Upper lobe of right lung (tissue), 1 donor: ENCODE results near the gene INPP4B. TPM values are rescaled to one million over a fixed set of nuclear protein-coding genes. Genes with fewer than 3 reads are reported as not detected.

ENCODE experiments used
- ATAC-seq: fragments of 200-7000 bp; cut with Tn5 transposase; one replicate; pipeline ENCODE4 v1.9.1; 2020; ENCODE audit warnings: mild to moderate bottlenecking, moderate library complexity
- DNase-seq: peaks from one replicate; pipeline ENCODE4 v3.0.0-alpha.2; 2020
- H3K27ac ChIP-seq: fragments of 200-600 bp; one replicate; pipeline ENCODE4 v1.8.0; 2022
- H3K27me3 ChIP-seq: fragments of 200-600 bp; one replicate; pipeline ENCODE4 v1.8.0; 2022; ENCODE audit warnings: mild to moderate bottlenecking
- H3K36me3 ChIP-seq: fragments of 200-600 bp; one replicate; pipeline ENCODE4 v1.8.0; 2022
- H3K4me1 ChIP-seq: fragments of 200-600 bp; one replicate; pipeline ENCODE4 v1.8.0; 2022
- H3K4me3 ChIP-seq: fragments of 200-600 bp; one replicate; pipeline ENCODE4 v1.8.0; 2022; ENCODE audit warnings: mild to moderate bottlenecking
- H3K9me3 ChIP-seq: fragments of 200-600 bp; one replicate; pipeline ENCODE4 v1.8.0; 2022
- intact Hi-C: fragments of 100-400 bp; cut with DNase I; formaldehyde crosslinking; loops from one replicate; pipeline ENCODE4 v1.11.0; 2022
- total RNA-seq: library from RNA; stranded (reverse); fragmentation: NEBNext Ultra II Directional; extraction: Animal tissue kit (Norgen Biotek cat#: 25700); gene quantifications from one replicate; pipeline ENCODE4 v1.2.1, GENCODE V29; 2021
- TF ChIP-seq, protein P1 (sequence below): fragments of 200-600 bp; IDR thresholded peaks from one replicate; pipeline ENCODE4 v1.8.0; 2022; ENCODE audit warnings: antibody characterized with exemption
- donor health status: DM: no; HTN: yes; CAD: no; lungs with severe emphysema.

Gene INPP4B
- total RNA-seq, 1 donor from 2014 or later, result 20.7 TPM

DNA sequence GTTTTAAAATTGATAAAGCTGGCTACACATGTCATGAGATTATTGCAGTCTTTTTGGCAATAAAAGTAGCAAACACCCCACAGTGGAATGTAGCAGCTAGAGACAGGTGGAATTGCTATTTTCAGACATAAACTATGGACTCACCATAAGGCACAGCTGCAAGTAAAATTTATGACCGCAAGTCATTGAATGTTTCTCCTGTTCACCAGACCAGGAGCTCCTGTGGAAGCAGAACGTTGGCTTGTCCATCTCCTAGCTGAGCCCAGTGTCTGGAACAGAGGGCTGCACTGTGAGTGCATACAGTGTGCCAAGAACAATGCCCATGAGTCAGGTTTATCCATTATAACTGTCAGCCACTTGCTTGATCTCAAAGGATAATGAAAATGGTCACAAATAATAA lies 538.2 kb downstream of the INPP4B start:
- ATAC-seq (no peak), DNase-seq (no peak)
- H3K27me3 ChIP-seq, result no peaks in the 10 kb centered on the region
- no peaks in the 10 kb centered on the region for H3K4me1 ChIP-seq
- H3K36me3 ChIP-seq, result no peaks in the 10 kb centered on the region
- no peak overlapping the region for H3K27ac ChIP-seq
- H3K9me3 ChIP-seq, result no peaks in the 10 kb centered on the region
- intact Hi-C loops, result no loop called here
- H3K4me3 ChIP-seq, result no peak overlapping the region
- TF ChIP-seq, protein P1, sequence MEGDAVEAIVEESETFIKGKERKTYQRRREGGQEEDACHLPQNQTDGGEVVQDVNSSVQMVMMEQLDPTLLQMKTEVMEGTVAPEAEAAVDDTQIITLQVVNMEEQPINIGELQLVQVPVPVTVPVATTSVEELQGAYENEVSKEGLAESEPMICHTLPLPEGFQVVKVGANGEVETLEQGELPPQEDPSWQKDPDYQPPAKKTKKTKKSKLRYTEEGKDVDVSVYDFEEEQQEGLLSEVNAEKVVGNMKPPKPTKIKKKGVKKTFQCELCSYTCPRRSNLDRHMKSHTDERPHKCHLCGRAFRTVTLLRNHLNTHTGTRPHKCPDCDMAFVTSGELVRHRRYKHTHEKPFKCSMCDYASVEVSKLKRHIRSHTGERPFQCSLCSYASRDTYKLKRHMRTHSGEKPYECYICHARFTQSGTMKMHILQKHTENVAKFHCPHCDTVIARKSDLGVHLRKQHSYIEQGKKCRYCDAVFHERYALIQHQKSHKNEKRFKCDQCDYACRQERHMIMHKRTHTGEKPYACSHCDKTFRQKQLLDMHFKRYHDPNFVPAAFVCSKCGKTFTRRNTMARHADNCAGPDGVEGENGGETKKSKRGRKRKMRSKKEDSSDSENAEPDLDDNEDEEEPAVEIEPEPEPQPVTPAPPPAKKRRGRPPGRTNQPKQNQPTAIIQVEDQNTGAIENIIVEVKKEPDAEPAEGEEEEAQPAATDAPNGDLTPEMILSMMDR, result no peak

DNA sequence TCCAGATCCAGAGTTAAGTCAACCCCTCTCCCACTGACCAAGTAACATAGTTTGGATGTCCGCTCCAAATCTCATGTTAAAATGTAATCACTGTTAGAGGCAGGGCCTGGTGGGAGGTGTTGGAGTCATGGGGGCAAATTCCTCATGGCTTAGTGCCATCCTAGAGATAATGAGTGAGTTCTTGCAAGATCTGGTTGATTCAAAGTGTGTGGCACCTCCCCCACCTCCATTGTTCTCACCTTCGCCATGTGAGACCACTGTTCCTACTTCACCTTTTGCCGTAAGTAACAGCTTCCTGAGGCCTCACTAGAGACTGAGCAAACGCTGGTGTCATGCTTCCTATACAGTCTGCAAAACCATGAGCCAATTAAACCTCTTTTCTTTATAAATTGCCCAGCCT lies 548.8 kb downstream of the INPP4B start:
- ATAC-seq (no peak), DNase-seq (no peak)
- no peak overlapping the region for H3K4me3 ChIP-seq
- intact Hi-C loops, result no loop called here
- H3K9me3 ChIP-seq, result no peaks in the 10 kb centered on the region
- TF ChIP-seq, protein P1, result no peak
- no peaks in the 10 kb centered on the region for H3K27me3 ChIP-seq
- no peak overlapping the region for H3K27ac ChIP-seq
- no peaks in the 10 kb centered on the region for H3K4me1 ChIP-seq
- no peaks in the 10 kb centered on the region for H3K36me3 ChIP-seq

DNA sequence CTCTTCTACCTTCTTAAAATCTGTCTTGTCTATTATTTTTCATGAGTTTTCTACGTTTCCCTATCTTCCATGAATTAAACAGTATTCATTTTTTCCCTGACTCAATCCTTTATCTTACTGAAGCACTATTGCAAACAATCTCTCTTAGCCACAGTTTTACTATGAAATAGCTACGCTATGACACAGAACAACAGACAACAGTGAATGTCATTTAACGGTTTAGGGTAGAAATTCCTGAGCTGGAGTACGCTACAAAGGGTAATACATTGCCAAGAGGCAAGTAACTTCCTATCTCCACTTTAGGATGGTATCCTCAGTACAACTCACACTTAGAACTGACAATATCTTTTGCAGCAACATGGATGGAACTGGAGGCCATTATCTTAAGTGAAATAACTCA lies 552.6 kb downstream of the INPP4B start:
- TF ChIP-seq, protein P1, result no peak
- Histone ChIP-seq H3K27me3 (no peaks in the 10 kb centered on the region), H3K4me1 (no peaks in the 10 kb centered on the region), H3K9me3 (no peaks in the 10 kb centered on the region), H3K4me3 (no peak overlapping the region), H3K36me3 (no peaks in the 10 kb centered on the region), H3K27ac (no peak overlapping the region)
- DNase-seq, result no peak
- no peak for ATAC-seq
- intact Hi-C loops, result no loop called here

DNA sequence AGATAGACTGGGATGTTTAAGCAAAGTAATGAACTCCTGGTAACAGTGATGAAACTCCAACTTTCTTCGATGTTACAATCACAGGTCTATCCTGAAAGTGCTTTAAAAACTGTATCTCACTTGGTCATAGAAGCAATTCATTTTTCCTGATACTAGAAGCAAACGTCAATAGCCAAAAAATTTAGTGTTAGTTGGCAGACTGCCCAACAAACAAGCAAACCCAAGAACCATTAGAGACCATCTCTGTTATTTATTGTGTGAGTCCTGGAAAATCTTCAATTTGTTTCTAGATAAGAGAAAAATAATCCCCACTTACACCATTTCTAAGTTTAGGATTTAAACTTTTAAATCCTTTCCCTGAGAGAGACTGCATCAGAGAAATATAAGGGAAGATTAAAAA lies 553.9 kb downstream of the INPP4B start:
- H3K27ac ChIP-seq, result no peak overlapping the region
- H3K27me3 ChIP-seq, result no peaks in the 10 kb centered on the region
- ATAC-seq (no peak), DNase-seq (no peak)
- no peaks in the 10 kb centered on the region for H3K36me3 ChIP-seq
- no peaks in the 10 kb centered on the region for H3K4me1 ChIP-seq
- no peak overlapping the region for H3K4me3 ChIP-seq
- H3K9me3 ChIP-seq, result no peaks in the 10 kb centered on the region
- intact Hi-C loops, result no loop called here
- TF ChIP-seq, protein P1, result no peak

DNA sequence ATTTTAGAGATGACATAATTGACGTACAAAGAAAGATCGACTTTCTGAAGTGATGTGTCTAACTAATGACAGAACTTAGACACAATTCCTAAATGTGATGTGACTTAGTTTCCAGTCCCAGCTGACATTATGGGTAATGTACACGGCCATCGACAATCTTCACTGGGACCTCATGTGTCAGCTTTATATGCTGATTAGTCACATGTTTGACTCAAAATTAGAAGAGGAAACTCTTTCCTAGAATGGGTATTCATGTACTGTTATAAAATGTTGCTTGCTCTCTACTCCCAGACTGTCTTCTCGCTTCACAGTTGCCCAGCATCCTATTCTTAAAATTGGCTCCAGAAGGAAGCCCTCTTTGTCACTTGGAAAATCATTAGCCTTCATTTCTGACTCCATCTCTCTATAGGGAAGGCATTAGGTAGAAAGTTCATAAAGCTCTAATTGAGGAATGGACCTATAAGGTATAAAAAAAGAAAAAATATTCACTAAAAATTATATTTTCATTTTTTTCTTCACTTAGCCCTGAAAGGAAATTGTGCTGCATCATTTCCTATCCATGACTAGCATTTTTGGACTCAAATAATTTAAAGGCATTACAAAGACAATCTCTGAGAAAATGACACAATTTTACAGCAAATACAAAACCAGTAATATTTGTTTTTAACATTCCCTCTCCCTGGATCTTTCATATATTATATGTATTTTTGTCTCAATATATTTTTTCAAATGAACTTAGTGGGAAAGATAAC lies 554.6 kb downstream of the INPP4B start:
- TF ChIP-seq, protein P1, result no peak
- H3K27ac ChIP-seq, result no peak overlapping the region
- H3K9me3 ChIP-seq, result no peaks in the 10 kb centered on the region
- H3K4me1 ChIP-seq, result no peaks in the 10 kb centered on the region
- no peak for ATAC-seq
- H3K4me3 ChIP-seq, result no peak overlapping the region
- H3K27me3 ChIP-seq, result no peaks in the 10 kb centered on the region
- intact Hi-C loops, result no loop called here
- H3K36me3 ChIP-seq, result no peaks in the 10 kb centered on the region
- DNase-seq, result no peak

DNA sequence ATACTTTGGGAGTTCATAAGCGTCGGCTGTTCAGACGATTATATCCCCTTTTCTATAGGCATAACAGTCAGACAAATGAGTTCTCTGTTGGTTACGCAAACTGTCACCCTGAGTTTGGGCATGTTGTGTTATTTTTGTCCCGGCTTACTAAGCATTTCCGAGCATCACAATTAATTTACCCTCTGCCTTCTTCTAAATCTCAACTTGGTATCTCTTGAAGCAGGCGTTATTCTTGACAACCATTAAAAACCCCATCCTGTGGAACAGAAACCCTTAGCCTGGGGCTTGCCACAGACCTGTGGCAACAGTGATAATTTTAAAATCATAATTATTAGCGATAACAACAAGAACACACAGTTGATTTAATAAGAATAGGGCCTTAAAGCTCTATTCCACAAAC lies 558.7 kb downstream of the INPP4B start:
- H3K36me3 ChIP-seq, result no peaks in the 10 kb centered on the region
- H3K4me3 ChIP-seq, result no peak overlapping the region
- H3K27me3 ChIP-seq, result no peaks in the 10 kb centered on the region
- intact Hi-C loops, result no loop called here
- no peaks in the 10 kb centered on the region for H3K9me3 ChIP-seq
- ATAC-seq (no peak), DNase-seq (no peak)
- TF ChIP-seq, protein P1, result no peak
- no peaks in the 10 kb centered on the region for H3K4me1 ChIP-seq
- no peak overlapping the region for H3K27ac ChIP-seq
